ENCODE results near the gene RBM47. TPM values are rescaled to one million over a fixed set of nuclear protein-coding genes. Genes with fewer than 3 reads are reported as not detected.

The RBM47 gene
- total RNA-seq, 1 experiment from 2014 or later, result 70.3 TPM

DNA sequence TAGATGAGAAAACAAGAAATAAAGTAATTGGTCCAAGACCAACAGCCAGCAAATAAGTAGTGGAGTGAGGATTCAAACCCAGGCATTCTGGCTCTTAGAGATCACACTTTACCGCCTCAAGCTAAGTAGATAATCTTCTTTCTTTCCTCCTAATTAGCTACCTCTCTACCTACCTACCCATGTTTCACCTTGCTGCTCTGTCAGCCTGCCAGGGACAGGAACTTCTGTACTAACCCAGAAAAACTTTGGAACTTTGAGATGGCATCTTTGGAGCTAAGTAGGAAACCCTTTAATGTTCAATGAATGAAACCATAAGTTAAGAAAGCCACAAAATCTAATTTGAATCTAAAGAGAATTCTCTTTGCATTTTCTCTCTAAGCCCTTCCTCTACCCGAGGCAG lies 149.4 kb downstream of the RBM47 start:
- H3K27ac Mint-ChIP-seq, result peak overlapping the region in 1 of 3 experiments; percentile 3; a peak in 1 of 7 replicates
- no peaks in the 10 kb centered on the region for H4K20me1 ChIP-seq (ENCODE audit: control insufficient read depth, insufficient read depth, insufficient read length)
- H3K27me3 ChIP-seq (ENCODE audit: insufficient read depth, low read length), result no peaks in the 10 kb centered on the region
- H2BK12ac ChIP-seq (ENCODE audit: insufficient read length, low read depth, low read length), result no peak overlapping the region
- no peak overlapping the region for H4K8ac ChIP-seq (replicated peaks; ENCODE audit: insufficient read length, low read depth, low read length)
- no peaks in the 10 kb centered on the region for H3K23me2 ChIP-seq (ENCODE audit: insufficient read length, low read depth, low read length, poor library complexity, severe bottlenecking)
- no peak overlapping the region for H2AFZ ChIP-seq (ENCODE audit: low read length)
- no peak overlapping the region for H3K4me3 Mint-ChIP-seq
- DNase-seq, result no peak
- peaks cover 35 to 46% of the 10 kb centered on the region in 2 experiments for H3K4me1 Mint-ChIP-seq
- H3K18ac ChIP-seq (ENCODE audit: insufficient read length, low read depth, low read length), result no peak overlapping the region
- H2BK20ac ChIP-seq (ENCODE audit: low read depth, low read length, poor library complexity, severe bottlenecking), result no peak overlapping the region
- peaks cover 3% of the 10 kb centered on the region for H3K4me1 ChIP-seq (ENCODE audit: insufficient read depth, low read length)
- H2BK120ac ChIP-seq (ENCODE audit: low read depth, low read length, poor library complexity, severe bottlenecking), result no peak overlapping the region
- H3K79me2 ChIP-seq (ENCODE audit: insufficient read depth, low read length), result peaks cover 4% of the 10 kb centered on the region; the same call in 1 of the 2 replicates
- peaks cover 0 to 6% (median 3%) of the 10 kb centered on the region in 3 experiments; a peak in 3 of 7 replicates for H3K36me3 Mint-ChIP-seq (ENCODE audit: insufficient read depth in 1 of 3, low read depth in 3 of 3)
- H3K27ac ChIP-seq (ENCODE audit: insufficient read length, low read depth, low read length), result no peak overlapping the region
- H2AK5ac ChIP-seq (ENCODE audit: insufficient read length, low read length), result no peak overlapping the region
- H3K56ac ChIP-seq (ENCODE audit: insufficient read length, low read depth, low read length), result no peak overlapping the region
- no CpG with 5 or more reads among the region's 2 CpGs for WGBS (ENCODE audit: extremely low coverage, insufficient read length, low lambda C conversion rate)
- H3K4ac ChIP-seq (ENCODE audit: low read depth, low read length), result no peak overlapping the region
- TF ChIP-seq, protein P1, sequence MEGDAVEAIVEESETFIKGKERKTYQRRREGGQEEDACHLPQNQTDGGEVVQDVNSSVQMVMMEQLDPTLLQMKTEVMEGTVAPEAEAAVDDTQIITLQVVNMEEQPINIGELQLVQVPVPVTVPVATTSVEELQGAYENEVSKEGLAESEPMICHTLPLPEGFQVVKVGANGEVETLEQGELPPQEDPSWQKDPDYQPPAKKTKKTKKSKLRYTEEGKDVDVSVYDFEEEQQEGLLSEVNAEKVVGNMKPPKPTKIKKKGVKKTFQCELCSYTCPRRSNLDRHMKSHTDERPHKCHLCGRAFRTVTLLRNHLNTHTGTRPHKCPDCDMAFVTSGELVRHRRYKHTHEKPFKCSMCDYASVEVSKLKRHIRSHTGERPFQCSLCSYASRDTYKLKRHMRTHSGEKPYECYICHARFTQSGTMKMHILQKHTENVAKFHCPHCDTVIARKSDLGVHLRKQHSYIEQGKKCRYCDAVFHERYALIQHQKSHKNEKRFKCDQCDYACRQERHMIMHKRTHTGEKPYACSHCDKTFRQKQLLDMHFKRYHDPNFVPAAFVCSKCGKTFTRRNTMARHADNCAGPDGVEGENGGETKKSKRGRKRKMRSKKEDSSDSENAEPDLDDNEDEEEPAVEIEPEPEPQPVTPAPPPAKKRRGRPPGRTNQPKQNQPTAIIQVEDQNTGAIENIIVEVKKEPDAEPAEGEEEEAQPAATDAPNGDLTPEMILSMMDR (conservative IDR thresholded peaks at IDR 0.05), result no peak
- no peak overlapping the region for H4K5ac ChIP-seq (ENCODE audit: insufficient read length, low read depth, low read length)
- no peak overlapping the region for H3K9ac ChIP-seq (ENCODE audit: extremely low read depth, insufficient read length, low read length)
- H4K91ac ChIP-seq (ENCODE audit: insufficient read length, low read depth, low read length), result no peak overlapping the region
- no peaks in the 10 kb centered on the region for H3K9me3 ChIP-seq (ENCODE audit: control insufficient read depth, low read depth, low read length)
- H3K79me1 ChIP-seq (ENCODE audit: insufficient read depth, low read depth, low read length, poor library complexity, severe bottlenecking), result no peaks in the 10 kb centered on the region
- no peak overlapping the region for H3K14ac ChIP-seq (ENCODE audit: insufficient read depth, low read length)
- no peaks in the 10 kb centered on the region for H3K27me3 Mint-ChIP-seq (ENCODE audit: low read depth)
- no peak overlapping the region for H2BK15ac ChIP-seq (ENCODE audit: low read depth, low read length)
- no peaks in the 10 kb centered on the region for H3K9me3 Mint-ChIP-seq
- H3K23ac ChIP-seq (ENCODE audit: insufficient read length, low read depth, low read length), result no peak overlapping the region
- H3T11ph ChIP-seq (ENCODE audit: low read length), result no peak overlapping the region
- no peak overlapping the region for H3K4me2 ChIP-seq (ENCODE audit: insufficient read depth, insufficient read length, low read length)
- no peak overlapping the region for H2BK5ac ChIP-seq (ENCODE audit: insufficient read length, low read length)

All from H9 (cell line).